BJ (cell line): Measurements from ENCODE around the gene DRAP1. TPM values are rescaled to one million over a fixed set of nuclear protein-coding genes. Genes with fewer than 3 reads are reported as not detected.
"Not testable (repeated sequence)": the region's sequence is repeated elsewhere in the genome, so short reads cannot be mapped to it uniquely, and the experiment has no call there.

ENCODE experiments used
- CTCF ChIA-PET: fragments of 350-600 bp; formaldehyde crosslinking; extraction: SDS; loops from one replicate; lab custom pipeline; 2021; ENCODE audit warnings: antibody characterized with exemption, inconsistent platforms; lab: Yijun Ruan, JAX
- POLR2A ChIA-PET: fragments of 300-600 bp; sonication (Branson Sonifier 250); formaldehyde crosslinking; extraction: SDS; loops from one replicate; lab custom pipeline; 2021; ENCODE audit warnings: antibody characterized with exemption; lab: Charles Lee
- DNase-seq: peaks from one replicate; pipeline ENCODE4 v3.0.0-alpha.2; 2011; ENCODE audit warnings: low read depth
- H3K27me3 ChIP-seq: 2 replicates; pipeline ENCODE4 v1.6.0; 2011; ENCODE audit warnings: low read length; ENCODE audit not compliant: control insufficient read depth, insufficient read depth
- H3K36me3 ChIP-seq: 2 replicates; pipeline ENCODE4 v1.5.1; 2011; ENCODE audit warnings: low read length; ENCODE audit not compliant: control insufficient read depth, insufficient read depth
- H3K4me3 ChIP-seq: 2 replicates; pipeline ENCODE4 v1.5.1; 2011; ENCODE audit warnings: low read depth, mild to moderate bottlenecking, control low read depth, low read length
- polyA plus RNA-seq: library from polyadenylated mRNA; depleted of rRNA; stranded (reverse); fragments of >200 nt; gene quantifications from 2 replicates; pipeline ENCODE4 v1.2.3, GENCODE V29; 2011
- TF ChIP-seq, protein P1 (sequence below): IDR thresholded peaks from 2 replicates; pipeline ENCODE4 v1.5.1; 2011; ENCODE audit warnings: low read depth, mild to moderate bottlenecking, control low read depth, inconsistent platforms, low read length, moderate library complexity; ENCODE audit not compliant: insufficient read depth

Gene DRAP1
- polyA plus RNA-seq, 1 experiment, result 137 TPM

DNA sequence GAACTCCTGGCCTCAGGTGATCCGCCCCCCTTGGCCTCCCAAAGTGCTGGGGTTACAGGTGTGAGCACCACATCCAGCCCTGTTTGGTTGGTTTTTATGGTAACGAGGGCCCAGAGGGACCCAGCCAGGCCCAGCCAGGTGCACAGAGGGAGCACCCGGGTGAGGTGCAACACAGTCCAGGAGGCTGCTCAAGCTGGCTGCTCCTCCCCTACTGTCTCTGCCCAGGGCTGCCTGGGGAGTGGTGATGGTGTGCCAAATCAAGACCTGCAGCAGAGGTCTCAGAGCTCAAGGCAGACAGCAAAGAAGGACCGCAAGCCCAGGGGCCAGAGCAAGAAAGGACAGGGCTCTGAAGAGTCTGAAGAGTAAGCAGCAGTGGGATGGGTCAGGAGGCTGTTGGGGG lies 27.4 kb downstream of the DRAP1 start:
- TF ChIP-seq, protein P1, sequence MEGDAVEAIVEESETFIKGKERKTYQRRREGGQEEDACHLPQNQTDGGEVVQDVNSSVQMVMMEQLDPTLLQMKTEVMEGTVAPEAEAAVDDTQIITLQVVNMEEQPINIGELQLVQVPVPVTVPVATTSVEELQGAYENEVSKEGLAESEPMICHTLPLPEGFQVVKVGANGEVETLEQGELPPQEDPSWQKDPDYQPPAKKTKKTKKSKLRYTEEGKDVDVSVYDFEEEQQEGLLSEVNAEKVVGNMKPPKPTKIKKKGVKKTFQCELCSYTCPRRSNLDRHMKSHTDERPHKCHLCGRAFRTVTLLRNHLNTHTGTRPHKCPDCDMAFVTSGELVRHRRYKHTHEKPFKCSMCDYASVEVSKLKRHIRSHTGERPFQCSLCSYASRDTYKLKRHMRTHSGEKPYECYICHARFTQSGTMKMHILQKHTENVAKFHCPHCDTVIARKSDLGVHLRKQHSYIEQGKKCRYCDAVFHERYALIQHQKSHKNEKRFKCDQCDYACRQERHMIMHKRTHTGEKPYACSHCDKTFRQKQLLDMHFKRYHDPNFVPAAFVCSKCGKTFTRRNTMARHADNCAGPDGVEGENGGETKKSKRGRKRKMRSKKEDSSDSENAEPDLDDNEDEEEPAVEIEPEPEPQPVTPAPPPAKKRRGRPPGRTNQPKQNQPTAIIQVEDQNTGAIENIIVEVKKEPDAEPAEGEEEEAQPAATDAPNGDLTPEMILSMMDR, result no peak
- no peaks in the 10 kb centered on the region for H3K36me3 ChIP-seq
- CTCF ChIA-PET, result interaction anchor here (1.2 to 1.3 kb wide), 2 partner anchors 58 to 87 kb away, joined by 3 read pairs; partner anchors contain the start of gene MUS81
- no peaks in the 10 kb centered on the region for H3K27me3 ChIP-seq
- POLR2A ChIA-PET, result no interaction called here
- H3K4me3 ChIP-seq, result no peak overlapping the region
- no peak for DNase-seq

DNA sequence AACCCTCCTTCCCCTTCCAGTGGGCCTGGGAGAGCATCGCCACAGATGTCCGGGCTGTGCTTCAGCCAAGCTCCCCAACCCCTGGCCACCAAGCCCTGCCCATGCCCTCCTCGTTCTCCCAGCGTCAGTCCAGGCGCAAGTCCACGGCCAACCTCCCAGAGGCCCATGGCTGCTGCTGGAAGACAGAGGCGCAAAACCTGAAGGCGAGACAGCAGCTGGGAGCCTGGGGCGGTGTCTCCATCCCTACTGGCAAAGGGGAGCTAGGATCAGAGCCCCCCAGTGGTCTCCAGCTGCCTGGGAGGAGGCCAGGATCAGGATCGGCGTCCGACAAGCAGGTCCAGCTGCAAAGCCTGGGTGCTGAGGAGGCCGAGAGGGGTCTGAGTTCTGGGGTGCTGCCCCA lies 27.9 kb downstream of the DRAP1 start:
- Histone ChIP-seq H3K27me3 (no peaks in the 10 kb centered on the region), H3K4me3 (no peak overlapping the region), H3K36me3 (no peaks in the 10 kb centered on the region)
- ChIA-PET POLR2A (interaction anchor here (0.5 kb wide), 1 partner anchor 241 kb away, joined by 5 read pairs; no protein-coding TSS in a partner anchor), CTCF (interaction anchor here (1.2 to 1.3 kb wide), 2 partner anchors 58 to 87 kb away, joined by 3 read pairs; partner anchors contain the start of gene MUS81)
- TF ChIP-seq, protein P1, result no peak
- no peak for DNase-seq

DNA sequence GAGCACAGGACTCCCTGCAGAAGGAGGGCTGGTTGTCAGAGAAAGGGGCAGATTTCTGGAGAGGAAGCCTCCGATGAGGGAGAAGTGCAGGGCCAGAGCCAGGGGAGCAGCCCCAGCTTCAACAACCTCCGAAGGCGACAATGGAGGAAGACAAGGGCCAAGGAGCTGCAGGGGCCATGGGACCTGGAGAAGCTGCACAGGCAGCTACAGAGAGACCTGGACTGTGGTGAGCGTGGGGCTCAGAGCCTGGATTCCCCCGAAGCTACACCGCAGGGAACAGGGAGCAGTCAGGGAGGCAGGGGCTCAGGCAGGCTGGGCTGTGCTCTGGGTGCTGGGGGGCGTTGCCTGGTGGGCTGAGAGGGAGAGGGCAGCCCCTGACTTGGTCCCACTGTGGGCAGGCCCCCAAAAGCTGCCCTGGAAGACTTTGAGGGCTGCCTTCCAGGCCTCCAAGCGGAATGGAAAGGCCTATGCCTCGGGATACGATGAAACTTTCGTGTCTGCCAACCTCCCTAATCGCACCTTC lies 28.4 kb downstream of the DRAP1 start:
- Histone ChIP-seq H3K36me3 (no peaks in the 10 kb centered on the region), H3K4me3 (no peak overlapping the region), H3K27me3 (no peaks in the 10 kb centered on the region)
- ChIA-PET CTCF (interaction anchor here (0.9 to 1.3 kb wide), 3 partner anchors 59 to 237 kb away, joined by 3 read pairs; partner anchors contain the start of gene MUS81), POLR2A (interaction anchor here (0.5 kb wide), 1 partner anchor 242 kb away, joined by 5 read pairs; no protein-coding TSS in a partner anchor)
- no peak for DNase-seq
- TF ChIP-seq, protein P1, result no peak

DNA sequence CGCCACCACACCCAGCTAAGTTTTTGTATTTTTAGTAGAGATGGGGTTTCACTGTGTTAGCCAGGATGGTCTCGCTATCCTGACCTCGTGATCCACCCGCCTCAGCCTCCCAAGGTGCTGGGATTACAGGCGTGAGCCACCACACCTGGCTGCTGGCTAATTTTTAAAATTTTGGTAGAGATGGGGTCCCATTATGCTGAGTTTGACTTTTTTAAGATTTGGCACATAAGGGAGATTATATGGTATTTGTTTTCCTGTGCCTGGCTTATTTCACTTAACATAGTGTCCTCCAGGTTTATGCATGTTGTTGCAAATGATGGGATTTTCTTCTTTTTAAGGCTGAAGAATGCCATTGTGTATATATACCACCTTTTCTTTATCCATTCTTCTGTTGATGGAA lies 31.5 kb downstream of the DRAP1 start:
- POLR2A ChIA-PET, H3K36me3 ChIP-seq, CTCF ChIA-PET, H3K27me3 ChIP-seq, H3K4me3 ChIP-seq, DNase-seq: not testable (repeated sequence)

DNA sequence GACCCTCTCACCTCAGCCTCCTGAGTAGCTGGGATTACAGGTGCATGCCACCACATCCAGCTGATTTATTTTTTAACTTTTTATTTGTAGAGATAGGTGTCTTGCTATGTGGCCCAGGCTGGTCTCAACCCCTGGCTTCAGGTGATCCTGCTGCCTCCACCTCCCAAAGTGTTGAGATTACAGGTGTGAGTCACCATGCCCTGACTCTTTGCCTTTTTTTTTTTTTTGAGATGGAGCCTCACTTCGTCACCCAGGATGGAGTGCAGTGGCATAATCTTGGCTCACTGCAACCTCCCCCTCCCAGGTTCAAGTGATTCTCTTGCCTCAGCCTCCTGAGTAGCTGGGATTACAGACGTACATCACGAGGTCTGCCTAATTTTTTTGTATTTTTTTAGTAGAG lies 32.4 kb downstream of the DRAP1 start:
- POLR2A ChIA-PET, result not testable (repeated sequence)
- CTCF ChIA-PET, result interaction anchor here (1.4 kb wide), 1 partner anchor 31 kb away, joined by 3 read pairs; no protein-coding TSS in a partner anchor

DNA sequence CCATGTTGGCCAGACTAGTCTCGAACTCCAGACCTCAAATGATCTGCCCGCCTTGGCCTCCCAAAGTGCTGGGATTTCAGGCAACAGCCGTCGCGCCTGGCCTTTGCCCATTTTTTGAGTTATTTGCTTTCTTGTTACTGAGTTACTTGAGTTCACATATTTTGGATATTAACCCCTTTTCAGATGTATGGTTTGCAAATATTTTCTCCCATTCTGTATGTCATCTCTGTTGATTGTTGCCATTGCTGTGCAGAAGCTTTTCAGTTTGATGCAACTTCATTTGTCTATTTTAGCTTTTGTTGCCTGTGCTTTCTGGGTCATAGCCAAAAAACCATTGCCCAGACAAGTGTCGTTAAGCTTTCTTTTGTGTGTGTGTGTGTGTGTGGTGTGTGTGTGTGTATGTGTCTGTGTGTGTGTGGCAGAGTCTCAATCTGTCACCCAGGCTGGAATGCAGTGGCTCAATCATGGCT lies 32.9 kb downstream of the DRAP1 start:
- POLR2A ChIA-PET, result no interaction called here
- TF ChIP-seq, protein P1, result no peak
- no peak for DNase-seq
- no peaks in the 10 kb centered on the region for H3K36me3 ChIP-seq
- no peak overlapping the region for H3K4me3 ChIP-seq
- 0 out of 2 replicates have a peak, but pooled peaks cover 2% of the 10 kb centered on the region for H3K27me3 ChIP-seq
- CTCF ChIA-PET, result interaction anchor here (0.8 to 1.4 kb wide), 2 partner anchors 10 to 32 kb away, joined by 3 read pairs; no protein-coding TSS in a partner anchor

More for the DNA sequence above, 32.4 kb downstream of the DRAP1 start:
- not testable (repeated sequence) for DNase-seq, H3K27me3 ChIP-seq, H3K4me3 ChIP-seq, H3K36me3 ChIP-seq
